PC-9 (cell line): ENCODE results near the gene HIVEP2.

Source experiments
- EZH2 ChIP-seq: fragments of 200-600 bp; sonication (generic); IDR thresholded peaks from 2 replicates; pipeline ENCODE4 v1.8.0; 2017; ENCODE audit warnings: antibody characterized with exemption, low read depth
- TF ChIP-seq, protein P1 (sequence below): fragments of 200-600 bp; sonication (generic); conservative IDR thresholded peaks from 2 replicates; pipeline ENCODE4 v1.6.1; 2017; ENCODE audit warnings: mixed run types, antibody characterized with exemption, mild to moderate bottlenecking, moderate library complexity

GRCh38 chr6:142728910-142729481, 216.0 kb downstream of the HIVEP2 start:
- TF ChIP-seq, protein P1, sequence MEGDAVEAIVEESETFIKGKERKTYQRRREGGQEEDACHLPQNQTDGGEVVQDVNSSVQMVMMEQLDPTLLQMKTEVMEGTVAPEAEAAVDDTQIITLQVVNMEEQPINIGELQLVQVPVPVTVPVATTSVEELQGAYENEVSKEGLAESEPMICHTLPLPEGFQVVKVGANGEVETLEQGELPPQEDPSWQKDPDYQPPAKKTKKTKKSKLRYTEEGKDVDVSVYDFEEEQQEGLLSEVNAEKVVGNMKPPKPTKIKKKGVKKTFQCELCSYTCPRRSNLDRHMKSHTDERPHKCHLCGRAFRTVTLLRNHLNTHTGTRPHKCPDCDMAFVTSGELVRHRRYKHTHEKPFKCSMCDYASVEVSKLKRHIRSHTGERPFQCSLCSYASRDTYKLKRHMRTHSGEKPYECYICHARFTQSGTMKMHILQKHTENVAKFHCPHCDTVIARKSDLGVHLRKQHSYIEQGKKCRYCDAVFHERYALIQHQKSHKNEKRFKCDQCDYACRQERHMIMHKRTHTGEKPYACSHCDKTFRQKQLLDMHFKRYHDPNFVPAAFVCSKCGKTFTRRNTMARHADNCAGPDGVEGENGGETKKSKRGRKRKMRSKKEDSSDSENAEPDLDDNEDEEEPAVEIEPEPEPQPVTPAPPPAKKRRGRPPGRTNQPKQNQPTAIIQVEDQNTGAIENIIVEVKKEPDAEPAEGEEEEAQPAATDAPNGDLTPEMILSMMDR: no peak
- TF ChIP-seq EZH2: no peak
